Measurements from ENCODE around the gene NUP155.
"Not testable (repeated sequence)": the region's sequence is repeated elsewhere in the genome, so short reads cannot be mapped to it uniquely, and the experiment has no call there.

The NUP155 gene

DNA sequence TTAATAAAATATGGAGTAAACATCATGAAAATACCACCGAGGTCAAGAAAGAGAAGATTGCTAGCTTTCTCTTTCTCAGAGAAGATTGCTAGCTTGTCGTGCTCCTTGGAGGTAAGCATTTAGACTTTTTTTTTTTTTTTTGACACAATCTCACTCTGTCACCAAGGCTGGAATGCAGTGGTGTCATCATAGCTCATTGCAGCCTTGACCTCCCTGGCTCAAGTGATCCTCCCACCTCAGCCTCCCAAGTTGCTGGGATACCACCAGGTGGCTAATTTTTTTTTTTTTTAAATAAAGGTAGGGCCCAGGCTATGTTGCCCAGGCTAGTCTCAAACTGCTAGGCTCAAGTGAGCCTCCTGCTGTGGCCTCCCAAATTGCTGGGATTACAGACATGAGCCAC is 95.4 kb downstream of the NUP155 start:
- DNase-seq: no peak

DNA sequence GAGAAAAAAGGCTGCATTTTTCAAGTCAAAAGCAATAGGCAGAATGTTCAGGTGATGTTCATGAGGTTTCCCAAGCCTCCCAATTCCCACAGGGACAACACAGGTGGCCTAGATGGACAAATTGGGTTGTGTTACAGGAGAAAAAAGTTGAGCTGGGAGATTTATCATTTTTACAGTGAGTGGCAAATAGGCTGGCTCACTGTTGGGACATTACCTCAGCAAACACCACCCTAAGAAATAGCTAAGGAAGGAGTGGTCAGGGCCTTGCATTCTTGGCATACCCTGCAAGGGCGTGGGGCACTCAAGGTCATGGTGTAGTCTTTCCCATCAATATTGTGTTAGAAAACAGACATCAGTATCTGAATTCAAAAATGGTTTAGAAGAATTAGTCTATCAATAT is 98.4 kb downstream of the NUP155 start:
- no peak for DNase-seq

DNA sequence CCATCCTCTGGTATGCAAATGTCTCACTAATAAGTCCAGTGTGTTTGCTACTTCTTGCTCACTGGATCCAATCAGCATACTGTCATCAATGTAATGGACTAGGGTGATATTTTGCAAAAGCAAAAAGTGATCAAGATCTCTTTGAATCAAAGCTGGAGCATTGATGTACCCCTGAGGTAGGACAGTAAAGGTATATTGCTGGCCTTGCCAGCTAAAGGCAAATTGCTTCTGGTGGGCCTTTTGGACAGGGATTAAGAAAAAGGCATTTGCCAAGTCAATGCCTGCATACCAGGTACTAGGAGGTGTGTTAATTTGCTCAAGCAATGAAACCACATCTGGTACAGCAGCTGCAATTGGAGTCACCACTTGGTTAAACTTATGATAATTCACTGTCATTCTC is 102.8 kb downstream of the NUP155 start:
- not testable (repeated sequence) for DNase-seq

DNA sequence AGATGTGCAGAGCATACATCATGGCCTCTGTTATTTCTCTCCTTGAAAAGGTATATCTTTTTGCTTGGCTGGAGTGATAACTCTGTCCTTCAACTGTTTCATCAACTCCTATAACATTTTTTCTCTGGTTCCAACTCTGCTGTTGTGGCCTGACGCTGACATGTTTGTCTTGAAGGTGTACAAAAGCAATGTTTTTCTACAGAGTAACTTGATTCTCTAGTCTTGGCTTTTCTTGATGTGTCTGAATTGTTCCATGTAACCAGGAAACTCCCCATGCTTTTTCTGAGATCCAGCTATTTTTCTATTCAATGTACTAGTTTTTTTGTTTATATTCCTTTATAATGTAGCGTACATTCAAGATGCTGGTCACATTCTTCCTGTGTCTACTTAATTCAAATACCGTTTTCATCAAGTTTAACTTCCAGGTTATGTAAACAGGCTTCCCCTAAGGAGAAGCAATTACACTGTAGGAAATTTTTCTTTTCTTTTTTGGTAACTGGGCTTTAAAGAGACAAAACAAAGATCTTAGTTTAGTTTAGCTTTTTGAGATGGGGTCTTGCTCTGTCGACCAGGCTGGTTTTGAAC is 115.0 kb downstream of the NUP155 start:
- no peak for DNase-seq

DNA sequence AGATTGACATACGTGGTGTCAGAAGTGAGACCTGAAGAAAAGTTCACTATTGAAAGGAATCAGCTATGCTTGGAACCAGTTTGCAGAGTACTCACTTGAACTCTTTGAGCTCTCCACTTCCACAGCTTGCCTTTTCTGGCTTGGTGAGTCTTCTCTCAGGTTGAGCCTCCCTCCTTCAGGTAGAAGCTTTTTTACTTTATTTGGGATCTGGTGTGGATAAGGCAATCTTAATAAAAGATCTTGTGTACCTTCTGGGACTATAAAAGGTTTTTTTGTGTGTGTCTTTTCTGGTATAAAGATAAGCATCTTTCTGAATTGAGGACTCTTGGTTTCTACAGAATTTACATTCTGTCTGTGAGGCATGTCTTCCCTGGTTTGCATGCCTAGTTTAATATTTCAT is 116.3 kb downstream of the NUP155 start:
- no peak for DNase-seq

DNA sequence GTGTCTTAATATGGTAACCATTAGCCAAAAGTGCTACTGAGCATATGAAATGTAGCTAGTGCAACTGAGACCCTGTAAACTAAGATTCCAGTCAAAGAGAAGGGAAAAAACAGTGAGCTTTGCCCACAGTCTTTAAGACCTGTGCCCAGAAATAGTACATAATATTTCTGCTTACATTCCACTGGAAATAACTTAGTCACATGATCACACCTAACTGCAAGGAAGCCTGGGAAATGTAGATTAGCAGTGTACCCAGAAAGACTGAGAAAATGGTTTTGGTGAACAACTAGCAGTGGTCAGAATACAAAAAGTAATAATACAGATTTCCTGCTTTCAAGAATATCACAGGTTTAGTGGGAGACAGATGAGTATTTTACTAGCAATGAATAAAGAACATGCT is 119.2 kb downstream of the NUP155 start:
- DNase-seq: no peak

DNA sequence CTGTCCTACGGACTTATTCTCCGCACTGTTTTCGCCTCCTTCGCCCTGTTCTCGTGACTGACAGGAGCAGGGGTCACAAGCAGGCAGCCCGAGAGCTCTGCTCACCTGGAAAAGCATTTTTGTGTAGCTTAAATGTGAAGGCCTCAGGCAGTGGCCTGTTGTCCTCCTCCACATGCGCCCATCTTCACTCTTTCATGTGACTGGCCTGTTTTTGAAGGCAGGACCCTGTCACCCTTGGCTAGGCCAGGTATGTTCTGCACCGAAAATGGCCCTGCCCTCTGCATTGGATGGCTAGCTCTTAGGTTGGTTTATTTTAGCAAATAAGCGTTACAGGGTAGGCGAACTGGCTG is 121.1 kb downstream of the NUP155 start:
- no peak for DNase-seq

DNA sequence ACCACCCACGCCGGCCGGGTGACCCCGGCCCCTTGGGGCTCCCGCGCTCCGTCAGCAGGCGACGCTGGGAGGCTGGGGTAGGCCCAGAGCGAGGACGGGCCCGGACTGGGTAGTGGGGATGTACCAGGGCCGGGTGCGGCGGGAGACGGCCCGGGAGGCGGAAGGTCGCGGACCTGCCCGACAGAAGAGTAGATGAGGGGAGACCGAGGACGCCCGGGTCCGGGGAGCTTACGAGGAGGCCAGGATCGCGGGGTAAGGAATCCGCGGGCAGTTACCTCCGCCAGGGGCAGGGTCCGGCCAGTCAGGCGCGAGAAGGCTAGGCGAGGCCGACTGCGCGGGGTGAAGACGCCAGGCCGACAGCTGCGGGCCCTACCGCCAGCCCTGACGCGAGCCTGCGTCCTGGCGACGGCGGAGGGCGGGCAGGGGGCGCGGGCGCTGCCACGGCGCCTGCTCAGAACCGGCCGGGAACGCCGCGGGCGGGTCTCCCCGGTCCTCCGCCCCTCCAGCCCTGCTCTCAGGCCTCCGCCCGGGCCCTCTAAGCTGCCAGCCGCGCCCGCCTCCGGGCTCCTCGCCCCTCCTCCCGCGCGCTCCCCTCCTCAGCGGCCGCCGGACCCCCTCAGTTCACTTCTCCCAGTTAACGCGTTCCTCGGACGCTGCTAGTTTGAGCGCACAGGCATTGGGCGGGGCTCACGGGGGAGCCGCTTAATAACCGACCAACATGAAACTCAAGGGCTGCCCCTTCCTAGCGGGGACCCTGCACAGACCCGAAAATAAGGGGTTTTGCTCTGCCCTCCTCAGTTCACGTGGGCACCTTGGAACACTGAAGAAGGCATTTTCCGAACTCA is 121.7 kb downstream of the NUP155 start, which contains the start of gene CPLANE1:
Gene CPLANE1 (minus strand): TSS at position 407 of the 845 bp plus-strand sequence. CDS start 1,678 bp downstream, outside the sequence.
- peak; percentile 92 for DNase-seq

DNA sequence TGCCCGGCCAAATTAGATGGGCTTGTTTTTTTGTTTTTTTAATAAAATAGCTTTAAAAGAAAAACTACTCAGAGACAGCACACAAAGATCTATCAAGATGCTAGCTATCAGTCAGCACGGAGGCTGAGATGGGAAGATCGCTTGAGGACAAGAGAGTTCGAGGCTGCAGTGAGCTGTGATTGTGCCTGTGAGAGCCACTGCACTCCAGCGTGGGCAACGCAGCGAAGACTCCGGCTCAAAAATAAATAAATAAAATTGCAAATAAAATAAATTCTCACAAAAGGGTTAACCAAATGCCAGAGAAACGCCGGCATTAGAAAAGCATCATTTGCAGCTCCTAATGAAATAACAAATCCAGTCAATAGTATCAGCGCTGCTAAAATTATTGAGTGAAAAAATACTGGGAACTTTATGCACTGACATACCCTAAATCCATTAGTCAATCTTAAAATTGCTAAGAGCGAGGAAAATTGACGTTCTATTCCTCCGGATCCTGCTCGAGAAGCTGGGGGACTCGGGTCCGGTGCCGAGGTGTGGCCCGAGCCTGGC is 122.4 kb downstream of the NUP155 start:
- DNase-seq: no peak

DNA sequence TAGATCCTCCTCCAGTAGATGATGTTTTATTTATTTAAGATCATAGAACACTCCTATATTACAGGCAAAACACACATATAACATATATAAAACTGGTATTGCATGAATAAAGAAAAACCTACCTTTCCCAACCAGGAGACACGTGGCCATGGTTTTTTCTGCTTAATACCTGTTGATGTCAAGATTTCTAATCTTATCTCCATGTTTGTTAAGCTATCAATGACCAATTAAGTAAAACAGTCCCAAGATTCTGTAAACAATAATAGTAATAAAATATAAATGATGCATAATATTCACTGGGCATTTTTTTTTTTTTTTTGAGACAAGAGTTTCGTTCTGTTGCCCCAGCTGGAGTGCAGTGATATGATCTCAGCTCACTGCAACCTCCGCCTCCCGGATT is 123.4 kb downstream of the NUP155 start:
- DNase-seq: no peak

DNA sequence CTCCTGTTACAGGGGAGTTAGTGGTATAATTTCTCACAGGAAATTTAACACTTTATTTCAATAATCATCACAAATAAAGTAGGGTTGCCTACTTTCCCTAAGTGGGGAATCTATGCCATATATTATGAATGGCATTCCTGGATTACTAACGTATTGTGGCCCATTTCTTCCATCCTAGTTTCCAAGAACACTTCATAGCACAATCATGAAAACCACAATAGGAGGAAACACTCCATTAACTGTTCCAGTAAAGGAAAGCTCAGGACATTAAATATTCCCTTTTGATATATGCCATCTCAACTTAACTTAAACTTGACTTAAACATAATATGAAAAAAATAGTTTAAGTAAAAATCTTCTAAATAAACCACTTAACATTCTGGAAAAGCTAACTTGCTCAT is 123.9 kb downstream of the NUP155 start:
- no peak for DNase-seq

Measured in femur (tissue), 1 donor.